ENCODE measurements around the gene PPP1R12C.

PPP1R12C gene

GRCh38 chr19:55077106-55077505 is 40.3 kb downstream of the PPP1R12C start:
- no peak for DNase-seq (ENCODE audit: low read depth)
- H3K4me3 ChIP-seq (ENCODE audit: low read length): peak overlapping the region; percentile 52
- TF ChIP-seq CTCF (IDR thresholded peaks at IDR 0.05; ENCODE audit: insufficient read depth, low read depth, low read length, missing control alignments): no peak

GRCh38 chr19:55076321-55076720 is 41.1 kb downstream of the PPP1R12C start:
- peak overlapping the region; percentile 52 for H3K4me3 ChIP-seq (ENCODE audit: low read length)
- DNase-seq (ENCODE audit: low read depth): no peak
- TF ChIP-seq CTCF (IDR thresholded peaks at IDR 0.05; ENCODE audit: insufficient read depth, low read depth, low read length, missing control alignments): no peak

- DNase-seq (ENCODE audit: low read depth): peak; percentile 78
- peak within 1 kb of the TSS; percentile 52 for H3K4me3 ChIP-seq (ENCODE audit: low read length)
- no peak for TF ChIP-seq CTCF (IDR thresholded peaks at IDR 0.05; ENCODE audit: insufficient read depth, low read depth, low read length, missing control alignments)
Observed at GRCh38 chr19:55075371-55075998, 42.0 kb downstream of the PPP1R12C start, which contains the start of gene EPS8L1. Gene EPS8L1 (plus strand): TSS chr19:55075869. CDS start chr19:55076445, 576 bp downstream.

GRCh38 chr19:55071913-55072312 is 45.5 kb downstream of the PPP1R12C start:
- no peak overlapping the region for H3K4me3 ChIP-seq (ENCODE audit: low read length)
- DNase-seq (ENCODE audit: low read depth): no peak
- TF ChIP-seq CTCF (IDR thresholded peaks at IDR 0.05; ENCODE audit: insufficient read depth, low read depth, low read length, missing control alignments): no peak

DNA sequence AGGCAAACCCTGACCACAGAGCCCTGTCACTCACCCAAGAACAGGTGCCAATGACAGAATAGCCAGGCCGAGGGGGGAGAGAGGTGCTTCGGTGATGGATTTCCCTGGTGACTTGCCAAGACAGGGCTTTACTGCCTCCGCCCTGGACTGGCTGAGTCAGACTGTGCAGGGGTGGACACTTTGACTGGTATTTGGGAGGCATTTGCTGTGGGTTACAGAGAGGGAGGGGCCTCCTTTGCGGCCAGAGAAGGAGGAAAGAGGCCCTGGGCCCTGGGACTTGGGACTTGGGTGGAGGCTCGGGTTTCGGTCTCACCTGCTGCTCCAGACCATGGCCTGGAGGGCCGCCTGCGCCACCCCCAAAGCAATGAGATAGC is 46.3 kb downstream of the PPP1R12C start:
- DNase-seq (ENCODE audit: low read depth): peak; percentile 94
- TF ChIP-seq CTCF (IDR thresholded peaks at IDR 0.05; ENCODE audit: insufficient read depth, low read depth, low read length, missing control alignments): no peak
- H3K4me3 ChIP-seq (ENCODE audit: low read length): no peak overlapping the region

DNA sequence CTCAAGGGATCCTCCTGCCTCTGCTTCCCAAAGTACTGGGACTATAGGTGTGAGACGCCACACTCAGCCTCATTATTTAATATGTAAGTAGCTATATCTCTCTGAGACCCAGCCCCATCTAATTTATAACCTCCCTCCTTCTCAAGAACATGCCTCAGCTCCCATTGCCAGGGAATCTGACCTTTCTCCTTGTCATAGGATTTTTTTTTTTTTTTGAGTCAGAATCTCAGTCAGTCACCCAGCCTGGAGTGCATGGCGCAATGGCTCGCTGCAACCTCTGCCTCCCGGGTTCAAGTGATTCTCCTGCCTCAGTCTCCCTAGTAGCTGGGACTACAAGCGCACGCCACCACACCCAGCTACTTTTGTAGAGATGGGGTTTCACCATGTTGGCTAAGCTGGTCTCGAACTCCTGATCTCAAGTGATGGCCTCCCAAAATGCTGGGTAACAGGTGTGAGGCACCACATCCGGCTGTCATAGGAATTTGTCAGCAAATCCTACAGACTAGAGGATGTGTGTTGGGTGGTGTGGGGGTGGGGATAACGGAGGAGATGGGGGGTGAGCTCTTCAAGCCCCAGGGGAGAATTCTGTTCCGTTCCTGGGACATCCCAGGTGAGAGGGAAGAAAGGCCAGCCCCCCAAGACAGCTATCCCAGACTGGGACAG is 46.8 kb downstream of the PPP1R12C start:
- no peak for TF ChIP-seq CTCF (IDR thresholded peaks at IDR 0.05; ENCODE audit: insufficient read depth, low read depth, low read length, missing control alignments)

DNA sequence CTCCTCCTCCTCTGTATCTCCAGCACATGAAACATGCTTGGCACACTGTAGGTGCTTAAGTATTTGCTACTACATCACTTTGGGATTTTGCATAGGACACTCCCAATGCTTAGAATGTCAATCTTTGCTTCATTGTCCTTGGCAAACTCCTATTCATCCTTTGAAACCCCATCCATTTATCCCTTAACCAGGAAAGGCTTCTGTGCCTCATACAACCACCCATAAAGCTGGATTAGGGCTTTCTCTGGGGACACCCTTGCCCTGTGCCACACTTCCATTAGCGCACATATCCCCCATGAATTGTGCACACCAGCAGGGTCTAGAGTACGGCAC is 47.6 kb downstream of the PPP1R12C start:
- DNase-seq (ENCODE audit: low read depth): no peak
- peak overlapping the region; percentile 52 for H3K4me3 ChIP-seq (ENCODE audit: low read length)
- no peak for TF ChIP-seq CTCF (IDR thresholded peaks at IDR 0.05; ENCODE audit: insufficient read depth, low read depth, low read length, missing control alignments)

More for the DNA sequence above, 46.8 kb downstream of the PPP1R12C start:
- no peak overlapping the region for H3K4me3 ChIP-seq (ENCODE audit: low read length)
- DNase-seq (ENCODE audit: low read depth): peak; percentile 57
